ENCODE data around the gene DOCK2.

DNA sequence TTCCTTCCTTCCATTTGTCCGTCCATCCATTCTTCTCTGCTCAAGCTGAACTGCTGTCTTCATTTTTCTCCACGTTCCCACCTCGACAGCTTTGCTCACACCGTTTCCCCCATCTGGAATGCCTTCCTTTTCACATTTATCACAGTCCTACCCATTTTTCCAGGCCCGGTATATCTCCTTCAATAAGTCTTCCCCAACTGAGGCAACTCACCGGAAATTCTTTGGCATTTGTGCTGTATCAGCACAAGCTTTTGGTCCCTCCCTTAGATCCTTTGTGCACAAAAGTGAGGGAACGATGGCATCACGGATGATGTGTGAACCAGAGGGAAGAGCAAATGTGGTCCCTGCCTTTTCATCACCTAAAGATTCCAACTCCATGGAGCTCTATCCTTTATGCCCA is 388.8 kb downstream of the DOCK2 start:
- TF ChIP-seq, protein P1, sequence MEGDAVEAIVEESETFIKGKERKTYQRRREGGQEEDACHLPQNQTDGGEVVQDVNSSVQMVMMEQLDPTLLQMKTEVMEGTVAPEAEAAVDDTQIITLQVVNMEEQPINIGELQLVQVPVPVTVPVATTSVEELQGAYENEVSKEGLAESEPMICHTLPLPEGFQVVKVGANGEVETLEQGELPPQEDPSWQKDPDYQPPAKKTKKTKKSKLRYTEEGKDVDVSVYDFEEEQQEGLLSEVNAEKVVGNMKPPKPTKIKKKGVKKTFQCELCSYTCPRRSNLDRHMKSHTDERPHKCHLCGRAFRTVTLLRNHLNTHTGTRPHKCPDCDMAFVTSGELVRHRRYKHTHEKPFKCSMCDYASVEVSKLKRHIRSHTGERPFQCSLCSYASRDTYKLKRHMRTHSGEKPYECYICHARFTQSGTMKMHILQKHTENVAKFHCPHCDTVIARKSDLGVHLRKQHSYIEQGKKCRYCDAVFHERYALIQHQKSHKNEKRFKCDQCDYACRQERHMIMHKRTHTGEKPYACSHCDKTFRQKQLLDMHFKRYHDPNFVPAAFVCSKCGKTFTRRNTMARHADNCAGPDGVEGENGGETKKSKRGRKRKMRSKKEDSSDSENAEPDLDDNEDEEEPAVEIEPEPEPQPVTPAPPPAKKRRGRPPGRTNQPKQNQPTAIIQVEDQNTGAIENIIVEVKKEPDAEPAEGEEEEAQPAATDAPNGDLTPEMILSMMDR (IDR thresholded peaks at IDR 0.05; ENCODE audit: borderline replicate concordance, extremely low read depth, low read length, poor library complexity, severe bottlenecking): no peak
- TF ChIP-seq EZH2 (IDR thresholded peaks at IDR 0.05; ENCODE audit: borderline replicate concordance, low read depth, low read length, severe bottlenecking): no peak
